PC-9 (cell line): ENCODE data around the gene LIPE. TPM values are rescaled to one million over a fixed set of nuclear protein-coding genes. Genes with fewer than 3 reads are reported as not detected.

ENCODE experiments used
- BruUV-seq: library from RNA; stranded (reverse); fragments of 400-500 nt; replicated peaks from 2 replicates; lab custom pipeline; 2021; lab: Mats Ljungman, UMichigan
- CTCF ChIA-PET: fragments of 300-600 bp; sonication (Branson Sonifier 250); formaldehyde crosslinking; loops from one replicate; lab custom pipeline; 2022; ENCODE audit warnings: antibody characterized with exemption; lab: Charles Lee
- POLR2A ChIA-PET: fragments of 300-600 bp; sonication (Branson Sonifier 250); formaldehyde crosslinking; loops from one replicate; lab custom pipeline; 2022; ENCODE audit warnings: antibody characterized with exemption; ENCODE audit not compliant: unreplicated experiment; lab: Charles Lee
- DNase-seq, 2 experiments: peaks; one replicate each; pipeline versions ENCODE4 v3.0.0 to v3.0.0-alpha.2; 2015 to 2022; ENCODE audit warnings: mixed read lengths in 1 of 2
- H2AFZ ChIP-seq: fragments of 200-600 bp; sonication (generic); 2 replicates; pipeline ENCODE4 v1.8.1; 2017; ENCODE audit warnings: antibody characterized with exemption
- H3F3A ChIP-seq: fragments of 200-600 bp; sonication (generic); 2 replicates; pipeline ENCODE4 v1.8.1; 2017; ENCODE audit warnings: antibody characterized with exemption, mild to moderate bottlenecking, low read depth; ENCODE audit not compliant: insufficient read depth
- H3K27ac ChIP-seq: fragments of 200-600 bp; sonication (generic); 2 replicates; pipeline ENCODE4 v1.6.1; 2016; ENCODE audit warnings: mixed run types
- H3K27me3 ChIP-seq: fragments of 200-600 bp; sonication (generic); 2 replicates; pipeline ENCODE4 v1.6.1; 2016; ENCODE audit warnings: low read depth, mixed run types; ENCODE audit not compliant: insufficient read depth
- H3K36me3 ChIP-seq: fragments of 200-600 bp; sonication (generic); 2 replicates; pipeline ENCODE4 v1.6.1; 2016; ENCODE audit warnings: low read depth, mixed run types
- H3K4me1 ChIP-seq: fragments of 200-600 bp; sonication (generic); replicated peaks from 2 replicates; pipeline ENCODE4 v1.6.1; 2016; ENCODE audit warnings: mixed run types; ENCODE audit not compliant: insufficient read depth
- H3K4me2 ChIP-seq: fragments of 200-600 bp; sonication (generic); 2 replicates; pipeline ENCODE4 v1.6.1; 2017; ENCODE audit warnings: mixed run types
- H3K4me3 ChIP-seq: fragments of 200-600 bp; sonication (generic); 2 replicates; pipeline ENCODE4 v1.6.1; 2016; ENCODE audit warnings: mixed run types
- H3K79me2 ChIP-seq: fragments of 200-600 bp; sonication (generic); 2 replicates; pipeline ENCODE4 v1.6.1; 2017; ENCODE audit warnings: low read depth, mixed run types
- H3K9me2 ChIP-seq: fragments of 200-600 bp; sonication (generic); 2 replicates; pipeline ENCODE4 v1.8.1; 2017; ENCODE audit warnings: mild to moderate bottlenecking; ENCODE audit not compliant: insufficient read depth
- H3K9me3 ChIP-seq: fragments of 200-600 bp; sonication (generic); 2 replicates; pipeline ENCODE4 v1.8.1; 2016; ENCODE audit warnings: low read depth; ENCODE audit not compliant: insufficient read depth
- H4K20me1 ChIP-seq: fragments of 200-600 bp; sonication (generic); 2 replicates; pipeline ENCODE4 v1.8.1; 2017; ENCODE audit not compliant: insufficient read depth
- CTCF ChIP-seq: fragments of 200-600 bp; sonication (generic); conservative IDR thresholded peaks from 2 replicates; pipeline ENCODE4 v1.6.1; 2017; ENCODE audit warnings: mixed run types, antibody characterized with exemption, mild to moderate bottlenecking, moderate library complexity
- EZH2 ChIP-seq: fragments of 200-600 bp; sonication (generic); IDR thresholded peaks from 2 replicates; pipeline ENCODE4 v1.8.0; 2017; ENCODE audit warnings: antibody characterized with exemption, low read depth
- intact Hi-C: fragments of 100-400 bp; cut with micrococcal nuclease; formaldehyde crosslinking; loops from one replicate; pipeline ENCODE4 v1.10.0; 2022; ENCODE audit not compliant: unreplicated experiment
- total RNA-seq: library from RNA; stranded (reverse); gene quantifications from 2 replicates; pipeline ENCODE4 v1.2.3, GENCODE V29; 2021

LIPE gene
- total RNA-seq, 1 experiment from 2014 or later, result 12.7 TPM

- H3K4me2 ChIP-seq, result no peak overlapping the region
- H3K4me1 ChIP-seq, result peaks cover 8% of the 10 kb centered on the region
- POLR2A ChIA-PET, result interaction anchor here (0.6 kb wide), 1 partner anchor 47 kb away, joined by 3 read pairs; no protein-coding TSS in a partner anchor
- no peaks in the 10 kb centered on the region for H3K27me3 ChIP-seq
- peaks cover 12% of the 10 kb centered on the region for H3K79me2 ChIP-seq
- no peak overlapping the region for H3K4me3 ChIP-seq
- no peaks in the 10 kb centered on the region for H3K36me3 ChIP-seq
- H3F3A ChIP-seq, result peaks cover 14% of the 10 kb centered on the region; the same call in 1 of the 2 replicates
- CTCF ChIA-PET, result no interaction called here
- no TSS peak for BruUV-seq
- no peaks in the 10 kb centered on the region for H3K9me3 ChIP-seq
- no peaks in the 10 kb centered on the region for H3K9me2 ChIP-seq
- no peaks in the 10 kb centered on the region for H4K20me1 ChIP-seq
- no peak overlapping the region for H2AFZ ChIP-seq
- intact Hi-C loops, result no loop called here
- peak; percentile 38 to 59 for DNase-seq
- no peak overlapping the region for H3K27ac ChIP-seq
- TF ChIP-seq CTCF, result peak; percentile 91
- TF ChIP-seq EZH2, result no peak
Observed at GRCh38 chr19:42401365-42402303, 25.6 kb downstream of the LIPE start.

- Histone ChIP-seq H3K79me2 (peaks cover 12% of the 10 kb centered on the region), H3K27me3 (no peaks in the 10 kb centered on the region), H4K20me1 (no peaks in the 10 kb centered on the region), H3K27ac (no peak overlapping the region), H3K9me2 (no peaks in the 10 kb centered on the region), H2AFZ (no peak overlapping the region), H3K4me1 (peaks cover 17% of the 10 kb centered on the region), H3K36me3 (no peaks in the 10 kb centered on the region), H3K4me3 (no peak overlapping the region), H3K9me3 (no peaks in the 10 kb centered on the region), H3K4me2 (no peak overlapping the region), H3F3A (peaks cover 20% of the 10 kb centered on the region; the same call in 1 of the 2 replicates)
- ChIA-PET POLR2A (no interaction called here), CTCF (interaction anchor here (0.6 to 0.9 kb wide), 2 partner anchors 53 to 232 kb away, joined by 3 read pairs; no protein-coding TSS in a partner anchor)
- BruUV-seq, result no TSS peak
- DNase-seq, result no peak
- no peak for TF ChIP-seq EZH2
- TF ChIP-seq CTCF, result no peak
- intact Hi-C loops, result no loop called here
Observed at GRCh38 chr19:42400404-42400803, 26.8 kb downstream of the LIPE start.

GRCh38 chr19:42397263-42398166 is 29.7 kb downstream of the LIPE start:
- Histone ChIP-seq H3K27me3 (no peaks in the 10 kb centered on the region), H3K9me3 (no peaks in the 10 kb centered on the region), H3K9me2 (no peaks in the 10 kb centered on the region), H3F3A (peaks cover 20% of the 10 kb centered on the region; the same call in 1 of the 2 replicates), H4K20me1 (no peaks in the 10 kb centered on the region), H3K36me3 (no peaks in the 10 kb centered on the region), H2AFZ (peak overlapping the region; percentile 88), H3K27ac (peak overlapping the region; percentile 86), H3K79me2 (peaks cover 12% of the 10 kb centered on the region), H3K4me1 (peaks cover 27% of the 10 kb centered on the region), H3K4me3 (peak overlapping the region; percentile 71), H3K4me2 (peak overlapping the region; percentile 93)
- POLR2A ChIA-PET, result interaction anchor here (0.5 to 1.1 kb wide), 9 partner anchors 41 to 1447 kb away, joined by 3 to 7 read pairs (median 6); no protein-coding TSS in a partner anchor
- TF ChIP-seq CTCF (no peak), EZH2 (no peak)
- BruUV-seq, result TSS peak; percentile 77
- peak in 1 of 2 experiments; percentile 20 for DNase-seq
- CTCF ChIA-PET, result interaction anchor here (0.6 to 1.0 kb wide), 4 partner anchors 24 to 155 kb away, joined by 3 to 10 read pairs (median 5); partner anchors contain the start of gene GSK3A
- intact Hi-C loops, result loop anchor here (2.0 kb wide), 2 partner anchors 73 to 155 kb away; partner anchors contain the start of genes GSK3A and MEGF8
